GM12878 (cell line): ENCODE results near the gene TFCP2L1. TPM values are rescaled to one million over a fixed set of nuclear protein-coding genes. Genes with fewer than 3 reads are reported as not detected.

Experiments used
- ATAC-seq: fragments of 200-7000 bp; cut with Tn5 transposase; 3 replicates; pipeline ENCODE4 v1.9.1; 2020; ENCODE audit warnings: mild to moderate bottlenecking, moderate library complexity
- BruUV-seq: library from RNA; stranded (reverse); fragments of 400-500 nt; replicated peaks from 2 replicates; lab custom pipeline; 2021; lab: Mats Ljungman, UMichigan
- CTCF ChIA-PET: fragments of 300-600 bp; sonication (Branson Sonifier 250); formaldehyde crosslinking; extraction: SDS; loops from one replicate; lab custom pipeline; 2021; ENCODE audit warnings: inconsistent platforms; lab: Yijun Ruan, JAX
- POLR2A ChIA-PET: fragments of 350-600 bp; formaldehyde crosslinking; extraction: SDS; loops from one replicate; lab custom pipeline; 2021; ENCODE audit warnings: inconsistent platforms; lab: Charles Lee
- RAD21 ChIA-PET: fragments of 300-600 bp; sonication (Branson Sonifier 250); formaldehyde crosslinking; loops from one replicate; lab custom pipeline; 2023; ENCODE audit warnings: antibody characterized with exemption; ENCODE audit not compliant: unreplicated experiment; lab: Charles Lee
- SMC1A ChIA-PET: fragments of 300-600 bp; sonication (Branson Sonifier 250); formaldehyde crosslinking; loops from one replicate; lab custom pipeline; 2023; ENCODE audit not compliant: unreplicated experiment, uncharacterized antibody; lab: Charles Lee
- DNase-seq: peaks from one replicate; pipeline ENCODE4 v3.0.0-alpha.2; 2011; ENCODE audit warnings: low read depth, low spot score
- FAIRE-seq: peaks from 3 replicates; lab custom pipeline; 2011; peaks lifted over from hg19 to GRCh38; lab: Jason Lieb, UNC
- H2AFZ ChIP-seq: 2 replicates; pipeline ENCODE4 v1.6.0; 2011; ENCODE audit warnings: low read depth, low read length, control low read depth; ENCODE audit not compliant: control insufficient read depth
- H3K27ac ChIP-seq: 2 replicates; pipeline ENCODE4 v1.5.1; 2011; ENCODE audit warnings: control low read depth; ENCODE audit not compliant: control insufficient read depth, insufficient read depth
- H3K27me3 ChIP-seq, 2 experiments: replicated peaks in 1 of 2; 2 replicates each; pipeline versions ENCODE4 v1.6.0 to v1.6.1; 2011; ENCODE audit warnings: low read length in 1 of 2; ENCODE audit not compliant: control insufficient read depth in 2 of 2, insufficient read depth in 2 of 2
- H3K36me3 ChIP-seq, 2 experiments: 2 replicates each; pipeline ENCODE4 v1.5.1; 2011; ENCODE audit warnings: low read length in 1 of 2; ENCODE audit not compliant: control insufficient read depth in 2 of 2, insufficient read depth in 2 of 2
- H3K4me1 ChIP-seq: 2 replicates; pipeline ENCODE4 v1.6.1; 2011; ENCODE audit warnings: mild to moderate bottlenecking, low read length, moderate library complexity, mixed read lengths; ENCODE audit not compliant: control insufficient read depth, insufficient read depth
- H3K4me2 ChIP-seq: 2 replicates; pipeline ENCODE4 v1.6.0; 2011; ENCODE audit warnings: control low read depth; ENCODE audit not compliant: control insufficient read depth, insufficient read depth
- H3K4me3 ChIP-seq: fragments of 200-600 bp; sonication (generic); 2 replicates; pipeline ENCODE4 v1.5.1; 2016
- H3K79me2 ChIP-seq: 2 replicates; pipeline ENCODE4 v1.6.0; 2011; ENCODE audit warnings: low read length; ENCODE audit not compliant: control insufficient read depth, insufficient read depth
- H3K9ac ChIP-seq: 2 replicates; pipeline ENCODE4 v1.8.0; 2011; ENCODE audit warnings: low read length, control low read depth, mixed read lengths; ENCODE audit not compliant: control insufficient read depth, insufficient read depth
- H3K9me3 ChIP-seq: replicated peaks from 3 replicates; pipeline ENCODE4 v1.5.1; 2011; ENCODE audit warnings: mild to moderate bottlenecking, low read length; ENCODE audit not compliant: control insufficient read depth, insufficient read depth
- H4K20me1 ChIP-seq: 2 replicates; pipeline ENCODE4 v1.6.0; 2011; ENCODE audit not compliant: control insufficient read depth, insufficient read depth
- ESRRA ChIP-seq: IDR thresholded peaks from 2 replicates; pipeline ENCODE4 v1.6.1; 2012; ENCODE audit warnings: mild to moderate bottlenecking, low read length, improper control_type of control experiment
- MAX ChIP-seq: IDR thresholded peaks from 2 replicates; pipeline ENCODE4 v1.6.1; 2012; ENCODE audit warnings: low read depth, low read length, improper control_type of control experiment
- POU2F2 ChIP-seq: IDR thresholded peaks from 3 replicates; pipeline ENCODE4 v1.6.1; 2011; ENCODE audit warnings: low read depth, mild to moderate bottlenecking, low read length, borderline replicate concordance
- USF2 ChIP-seq: IDR thresholded peaks from 2 replicates; pipeline ENCODE4 v1.6.1; 2011; ENCODE audit warnings: low read depth, low read length, improper control_type of control experiment, borderline replicate concordance
- WGBS: methylation state at CpG from one replicate; pipeline ENCODE4 v1.1.6; 2016; ENCODE audit warnings: low lambda C conversion rate; ENCODE audit not compliant: insufficient replicate concordance, insufficient coverage; ENCODE audit errors: missing lambda C conversion rate; 5-methylcytosine and 5-hydroxymethylcytosine counted together
- in situ Hi-C: fragments of 300-500 bp; cut with MboI; formaldehyde crosslinking; loops from 9 replicates; pipeline ENCODE4 v1.14.3; 2018; ENCODE audit warnings: mixed read lengths
- intact Hi-C: fragments of 100-400 bp; cut with micrococcal nuclease; formaldehyde crosslinking; loops from one replicate; pipeline ENCODE4 v1.14.2; 2022; ENCODE audit not compliant: unreplicated experiment
- polyA plus RNA-seq, 11 experiments: library from polyadenylated mRNA; depleted of rRNA in 4 of 11; unstranded in 6 of 11; stranded (reverse) in 5 of 11; fragments of >200 nt; fragmentation: Nextera tagmentation in 4 of 11; fragmentation: Illumina TruSeq in 1 of 11; extraction: Ambion mirVana in 4 of 11; extraction: Trizol in 1 of 11; gene quantifications; 1 replicate in 1 of 11; 2 replicates in 10 of 11; pipeline versions ENCODE4 v1.2.1 to v1.2.3, GENCODE V29; 2011 to 2016; ENCODE audit warnings: inconsistent platforms in 2 of 11, missing spikeins in 2 of 11, low read depth in 1 of 11
- total RNA-seq, 4 experiments: library from RNA; depleted of rRNA in 3 of 4; stranded (reverse); fragments of >200 nt in 3 of 4; fragmentation: Illumina TruSeq in 1 of 4; extraction: Trizol in 1 of 4; gene quantifications; 2 replicates each; pipeline versions ENCODE4 v1.2.1 to v1.2.3, GENCODE V29; 2013 to 2021
- TF ChIP-seq, protein P1 (sequence below): fragments of 450-650 bp; IDR thresholded peaks from 2 replicates; pipeline ENCODE4 v1.6.1; 2018; ENCODE audit warnings: borderline replicate concordance, mild to moderate bottlenecking; ENCODE audit not compliant: partially characterized antibody

TFCP2L1 gene
- total and polyA plus RNA-seq, 10 of the 15 experiments (the other 5 are each of a cell fraction or from before 2014, with no cell fraction given) = 0.02 to 0.21 (median 0.09) TPM; not detected in 1

- H3K36me3 ChIP-seq = no peaks in the 10 kb centered on the region
- in situ Hi-C loops = no loop called here
- H3K4me1 ChIP-seq = no peaks in the 10 kb centered on the region
- H3K27ac ChIP-seq = no peak overlapping the region
- ChIA-PET SMC1A (no interaction called here), POLR2A (no interaction called here), RAD21 (no interaction called here), CTCF (no interaction called here)
- no peak overlapping the region for H3K9ac ChIP-seq
- ATAC-seq (no peak), DNase-seq (no peak), FAIRE-seq (no peak)
- no peak overlapping the region for H3K4me2 ChIP-seq
- H3K79me2 ChIP-seq = no peaks in the 10 kb centered on the region
- intact Hi-C loops = no loop called here
- TF ChIP-seq MAX = no peak
- TF ChIP-seq, protein P1, sequence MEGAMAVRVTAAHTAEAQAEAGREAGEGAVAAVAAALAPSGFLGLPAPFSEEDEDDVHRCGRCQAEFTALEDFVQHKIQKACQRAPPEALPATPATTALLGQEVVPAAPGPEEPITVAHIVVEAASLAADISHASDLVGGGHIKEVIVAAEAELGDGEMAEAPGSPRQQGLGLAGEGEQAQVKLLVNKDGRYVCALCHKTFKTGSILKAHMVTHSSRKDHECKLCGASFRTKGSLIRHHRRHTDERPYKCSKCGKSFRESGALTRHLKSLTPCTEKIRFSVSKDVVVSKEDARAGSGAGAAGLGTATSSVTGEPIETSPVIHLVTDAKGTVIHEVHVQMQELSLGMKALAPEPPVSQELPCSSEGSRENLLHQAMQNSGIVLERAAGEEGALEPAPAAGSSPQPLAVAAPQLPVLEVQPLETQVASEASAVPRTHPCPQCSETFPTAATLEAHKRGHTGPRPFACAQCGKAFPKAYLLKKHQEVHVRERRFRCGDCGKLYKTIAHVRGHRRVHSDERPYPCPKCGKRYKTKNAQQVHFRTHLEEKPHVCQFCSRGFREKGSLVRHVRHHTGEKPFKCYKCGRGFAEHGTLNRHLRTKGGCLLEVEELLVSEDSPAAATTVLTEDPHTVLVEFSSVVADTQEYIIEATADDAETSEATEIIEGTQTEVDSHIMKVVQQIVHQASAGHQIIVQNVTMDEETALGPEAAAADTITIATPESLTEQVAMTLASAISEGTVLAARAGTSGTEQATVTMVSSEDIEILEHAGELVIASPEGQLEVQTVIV = no peak
- H2AFZ ChIP-seq = no peak overlapping the region
- H3K27me3 ChIP-seq = no peaks in the 10 kb centered on the region; a peak in 2 of 4 replicates
- WGBS = 30% methylated on average over 7 of the region's 7 CpGs
- no peaks in the 10 kb centered on the region for H4K20me1 ChIP-seq
- BruUV-seq = no TSS peak
- no peaks in the 10 kb centered on the region for H3K9me3 ChIP-seq
- no peak overlapping the region for H3K4me3 ChIP-seq
These were observed 50.9 kb downstream of the TFCP2L1 start for GRCh38 chr2:121234144-121234543.

DNA sequence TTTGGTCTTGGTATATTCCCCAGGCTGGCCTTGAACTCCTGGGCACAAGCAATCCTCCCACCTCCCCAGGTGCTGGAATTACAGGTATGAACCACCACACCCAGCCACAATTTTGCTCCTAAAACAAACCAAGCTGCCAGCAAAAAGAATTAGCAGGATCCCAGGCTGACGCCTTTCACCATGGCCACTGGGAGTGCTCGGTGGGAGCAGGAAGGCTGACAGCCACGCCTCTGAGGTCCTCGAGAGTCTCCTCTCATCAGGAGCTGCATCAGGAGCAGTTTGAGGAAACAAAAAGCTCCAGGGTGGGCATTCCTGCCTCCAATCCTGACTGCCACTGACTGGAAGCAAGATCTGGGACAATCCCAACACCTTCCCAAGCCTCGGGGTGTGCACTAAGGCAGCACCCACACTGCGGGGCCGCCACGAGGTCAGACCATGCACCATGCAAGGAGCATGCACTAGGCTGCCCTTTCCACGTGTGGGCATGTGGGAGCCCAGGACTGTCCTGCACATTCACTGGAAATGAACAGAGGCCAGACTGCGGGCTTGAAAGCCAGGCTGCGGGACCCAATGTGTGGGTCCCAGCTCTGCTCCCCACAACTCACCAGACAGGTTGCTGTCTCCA is 51.4 kb downstream of the TFCP2L1 start:
- H4K20me1 ChIP-seq = no peaks in the 10 kb centered on the region
- H3K27me3 ChIP-seq = no peaks in the 10 kb centered on the region; a peak in 1 of 4 replicates
- no peak for FAIRE-seq
- TF ChIP-seq USF2 (no peak), ESRRA (no peak), POU2F2 (no peak)
- no peak overlapping the region for H2AFZ ChIP-seq
- no peak for ATAC-seq
- no peaks in the 10 kb centered on the region for H3K36me3 ChIP-seq
- in situ Hi-C loops (no loop called here), intact Hi-C loops (no loop called here)
- no peaks in the 10 kb centered on the region for H3K9me3 ChIP-seq
- H3K4me2 ChIP-seq = no peak overlapping the region
- WGBS = 28% methylated on average over 11 of the region's 11 CpGs
- H3K4me1 ChIP-seq = no peaks in the 10 kb centered on the region
- no peak for DNase-seq
- POLR2A ChIA-PET = no interaction called here
- H3K9ac ChIP-seq = no peak overlapping the region
- no TSS peak for BruUV-seq
- no peak overlapping the region for H3K4me3 ChIP-seq
- H3K27ac ChIP-seq = no peak overlapping the region
- CTCF ChIA-PET = no interaction called here
- no peaks in the 10 kb centered on the region for H3K79me2 ChIP-seq
- RAD21 ChIA-PET = no interaction called here
- SMC1A ChIA-PET = no interaction called here
